Kidney epithelial cell (primary cell): Measurements from ENCODE around the gene AATK. TPM values are rescaled to one million over a fixed set of nuclear protein-coding genes. Genes with fewer than 3 reads are reported as not detected.
"Not testable (repeated sequence)": the region's sequence is repeated elsewhere in the genome, so short reads cannot be mapped to it uniquely, and the experiment has no call there.

Experiments used
- DNase-seq: peaks from one replicate; pipeline ENCODE4 v3.0.0-alpha.2; 2010; ENCODE audit warnings: low read depth
- H3K27me3 ChIP-seq: 2 replicates; pipeline ENCODE4 v1.6.0; 2011; ENCODE audit warnings: low read length; ENCODE audit not compliant: control insufficient read depth, insufficient read depth
- H3K36me3 ChIP-seq: 2 replicates; pipeline ENCODE4 v1.5.1; 2011; ENCODE audit warnings: low read length; ENCODE audit not compliant: control insufficient read depth, insufficient read depth
- H3K4me3 ChIP-seq: 2 replicates; pipeline ENCODE4 v1.5.1; 2011; ENCODE audit warnings: low read depth, mild to moderate bottlenecking, control low read depth, low read length
- total RNA-seq: library from RNA; depleted of rRNA; stranded (reverse); fragments of >200 nt; gene quantifications from 2 replicates; pipeline ENCODE4 v1.2.3, GENCODE V29; 2015
- TF ChIP-seq, protein P1 (sequence below): IDR thresholded peaks from 2 replicates; pipeline ENCODE4 v1.5.1; 2011; ENCODE audit warnings: mild to moderate bottlenecking, moderate library complexity, low read length, control low read depth, inconsistent platforms; ENCODE audit not compliant: insufficient read depth, poor library complexity, severe bottlenecking

The AATK gene
- total RNA-seq, 1 donor from 2014 or later: 0.33 TPM

DNA sequence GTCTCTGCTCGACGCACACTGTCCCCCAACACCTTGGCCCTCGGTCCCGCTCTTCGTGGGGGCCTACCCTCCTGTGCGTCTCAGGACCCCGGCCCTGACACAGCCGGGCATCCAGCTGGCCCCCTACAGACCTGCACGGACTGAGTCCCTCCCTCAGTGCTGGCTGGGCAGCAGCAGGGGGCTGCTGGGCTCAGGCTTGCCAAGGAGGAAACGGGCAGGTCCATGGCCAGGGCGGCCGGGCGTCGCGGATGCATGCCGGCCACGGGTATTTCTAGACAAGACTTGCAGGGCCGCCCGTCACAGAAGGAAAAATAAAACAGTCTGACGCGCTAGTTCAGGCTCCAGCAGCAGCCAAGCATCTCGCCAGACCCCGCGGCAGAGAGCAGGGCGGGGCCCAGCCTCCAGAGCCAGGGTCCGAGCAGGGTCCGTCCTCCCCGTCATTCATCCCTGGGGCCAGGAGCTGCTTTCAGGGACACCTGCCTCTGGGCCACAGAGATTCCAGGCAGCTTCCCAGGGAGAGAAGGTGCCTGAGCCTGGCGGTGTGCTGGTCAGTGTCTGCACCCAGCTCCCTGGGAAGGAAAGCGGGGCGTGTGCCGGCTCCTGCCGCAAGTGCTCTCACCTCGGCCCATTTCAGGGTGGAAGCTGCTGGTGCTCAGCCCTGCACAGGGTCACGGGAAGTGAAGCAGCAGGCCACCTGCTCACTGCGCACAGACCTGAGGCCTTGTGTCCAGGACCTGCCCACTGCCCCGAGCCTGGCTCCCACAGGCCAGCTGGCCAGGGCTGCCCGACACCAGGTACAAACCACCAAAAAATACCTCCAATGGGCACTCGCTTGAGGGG is 8.0 kb downstream of the AATK start:
- no peaks in the 10 kb centered on the region for H3K36me3 ChIP-seq
- H3K4me3 ChIP-seq: no peak overlapping the region
- DNase-seq: no peak
- TF ChIP-seq, protein P1, sequence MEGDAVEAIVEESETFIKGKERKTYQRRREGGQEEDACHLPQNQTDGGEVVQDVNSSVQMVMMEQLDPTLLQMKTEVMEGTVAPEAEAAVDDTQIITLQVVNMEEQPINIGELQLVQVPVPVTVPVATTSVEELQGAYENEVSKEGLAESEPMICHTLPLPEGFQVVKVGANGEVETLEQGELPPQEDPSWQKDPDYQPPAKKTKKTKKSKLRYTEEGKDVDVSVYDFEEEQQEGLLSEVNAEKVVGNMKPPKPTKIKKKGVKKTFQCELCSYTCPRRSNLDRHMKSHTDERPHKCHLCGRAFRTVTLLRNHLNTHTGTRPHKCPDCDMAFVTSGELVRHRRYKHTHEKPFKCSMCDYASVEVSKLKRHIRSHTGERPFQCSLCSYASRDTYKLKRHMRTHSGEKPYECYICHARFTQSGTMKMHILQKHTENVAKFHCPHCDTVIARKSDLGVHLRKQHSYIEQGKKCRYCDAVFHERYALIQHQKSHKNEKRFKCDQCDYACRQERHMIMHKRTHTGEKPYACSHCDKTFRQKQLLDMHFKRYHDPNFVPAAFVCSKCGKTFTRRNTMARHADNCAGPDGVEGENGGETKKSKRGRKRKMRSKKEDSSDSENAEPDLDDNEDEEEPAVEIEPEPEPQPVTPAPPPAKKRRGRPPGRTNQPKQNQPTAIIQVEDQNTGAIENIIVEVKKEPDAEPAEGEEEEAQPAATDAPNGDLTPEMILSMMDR: no peak
- H3K27me3 ChIP-seq: peaks cover 36% of the 10 kb centered on the region

DNA sequence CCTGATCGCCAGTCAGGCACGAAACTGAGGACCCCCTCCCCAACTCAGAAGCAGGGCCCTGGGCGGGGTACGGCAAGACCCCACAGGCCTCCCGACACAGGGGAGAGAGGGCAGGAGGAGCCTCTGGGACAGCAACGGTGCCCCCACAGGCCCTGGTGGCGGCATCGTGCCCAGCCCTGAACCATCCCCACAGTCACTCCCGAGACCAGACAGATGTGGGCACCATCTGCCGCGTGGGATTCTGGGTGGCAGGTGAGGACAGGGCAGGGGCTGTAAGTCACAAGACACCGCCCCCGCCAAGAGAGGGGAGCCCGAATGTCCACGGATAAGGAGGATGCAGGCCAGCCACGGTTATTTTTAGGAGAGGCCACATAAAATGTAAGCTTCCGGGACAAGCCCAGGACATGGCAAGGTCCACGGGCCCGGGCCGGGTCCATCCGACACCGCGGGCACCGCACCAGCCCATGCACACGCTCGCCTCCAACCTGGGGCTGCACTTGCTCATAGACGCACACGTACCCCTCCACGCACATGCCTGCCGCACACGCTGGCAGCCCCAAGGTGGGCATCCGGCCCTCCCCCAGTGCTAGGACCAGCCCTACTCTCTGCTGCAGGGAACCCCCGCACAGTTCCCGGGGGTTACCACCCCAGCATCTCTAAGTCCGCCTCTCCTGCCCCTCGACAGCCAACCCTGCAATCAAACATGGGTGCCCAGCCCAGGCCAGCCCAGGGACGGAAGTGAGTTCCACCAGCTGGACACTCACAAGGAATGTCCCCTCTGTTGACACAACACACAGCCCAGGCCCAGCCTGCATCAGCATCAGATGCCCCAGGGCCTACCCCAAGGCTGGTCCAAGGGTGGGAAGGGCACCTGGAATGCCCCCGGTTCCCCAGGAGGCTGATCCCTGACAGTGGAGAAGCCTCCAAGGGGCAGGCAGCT is 8.9 kb downstream of the AATK start:
- TF ChIP-seq, protein P1: no peak
- H3K27me3 ChIP-seq: peaks cover 36% of the 10 kb centered on the region
- H3K36me3 ChIP-seq: no peaks in the 10 kb centered on the region
- no peak overlapping the region for H3K4me3 ChIP-seq
- no peak for DNase-seq

DNA sequence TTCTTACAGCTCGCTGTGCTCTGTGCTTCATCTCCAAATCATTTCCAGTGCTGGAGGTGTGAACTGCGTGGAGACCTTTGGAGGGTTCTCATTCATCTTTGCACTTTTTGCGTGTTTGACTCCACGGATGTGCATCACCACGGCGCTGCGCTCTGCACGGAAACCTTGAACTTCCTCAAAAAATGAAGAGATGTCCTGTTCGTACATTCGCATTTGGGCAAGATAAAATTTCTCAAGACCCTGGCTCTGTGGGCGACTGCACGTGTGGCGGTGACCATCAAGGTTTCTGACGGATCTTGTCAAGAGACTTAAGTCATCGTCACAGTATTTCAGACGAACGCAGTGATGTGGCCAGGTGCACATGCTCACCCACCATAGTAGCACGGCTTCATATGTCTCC is 11.1 kb downstream of the AATK start:
- Histone ChIP-seq H3K4me3 (no peak overlapping the region), H3K27me3 (peaks cover 33% of the 10 kb centered on the region), H3K36me3 (no peaks in the 10 kb centered on the region)
- DNase-seq: no peak
- TF ChIP-seq, protein P1: no peak

DNA sequence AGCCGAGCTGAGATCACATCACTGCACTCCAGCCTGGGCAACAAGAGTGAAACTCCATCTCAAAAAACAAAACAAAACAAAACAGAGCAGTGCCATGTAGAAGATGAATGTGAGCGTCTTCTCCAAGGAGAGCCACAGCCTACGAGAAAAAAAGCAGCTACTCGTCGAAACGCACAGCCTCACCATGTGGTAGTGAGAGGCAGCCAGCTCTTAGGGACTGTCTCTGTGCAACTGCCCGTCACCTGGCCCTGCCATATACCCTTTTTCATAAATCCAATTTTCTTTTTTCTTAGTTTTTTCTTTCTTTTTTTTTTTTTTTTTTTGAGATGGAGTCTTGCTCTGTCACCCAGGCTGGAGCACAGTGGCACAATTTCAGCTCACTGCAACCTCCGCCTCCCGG is 12.0 kb downstream of the AATK start:
- H3K36me3 ChIP-seq, H3K4me3 ChIP-seq, DNase-seq: not testable (repeated sequence)
- H3K27me3 ChIP-seq: peaks cover 31% of the 10 kb centered on the region

GRCh38 chr17:81153340-81153803 is 12.6 kb downstream of the AATK start:
- Histone ChIP-seq H3K27me3 (peaks cover 26% of the 10 kb centered on the region), H3K36me3 (no peaks in the 10 kb centered on the region), H3K4me3 (no peak overlapping the region)
- TF ChIP-seq, protein P1: no peak
- DNase-seq: no peak

DNA sequence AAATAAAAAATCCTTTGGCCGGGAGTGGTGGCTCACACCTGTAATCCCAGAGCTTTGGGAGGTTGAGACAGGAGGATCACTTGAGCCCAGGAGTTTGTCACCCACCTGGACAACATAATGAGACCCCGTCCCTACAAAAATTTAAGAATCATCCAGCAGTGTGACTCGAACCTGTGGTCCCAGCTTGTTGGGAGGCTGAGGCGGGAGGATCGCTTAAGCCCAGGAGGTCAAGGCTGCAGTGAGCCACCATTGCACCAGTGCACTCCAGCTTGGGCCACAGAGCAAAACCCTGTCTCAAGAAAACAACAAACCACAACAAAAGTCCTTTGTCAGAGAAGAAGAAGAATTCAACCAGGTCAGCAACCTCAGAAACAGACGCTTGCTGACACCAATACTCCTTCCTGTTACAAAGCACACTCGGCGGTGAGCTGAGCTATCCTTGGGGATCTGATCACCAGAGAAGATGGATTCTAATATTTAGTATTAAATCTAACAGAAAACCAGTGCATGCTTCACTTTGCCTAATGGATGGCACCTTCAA is 13.7 kb downstream of the AATK start:
- no peak for DNase-seq
- Histone ChIP-seq H3K36me3 (no peaks in the 10 kb centered on the region), H3K27me3 (peaks cover 17% of the 10 kb centered on the region), H3K4me3 (no peak overlapping the region)
- TF ChIP-seq, protein P1: no peak
